Transverse colon (tissue), 4 donors: Measurements from ENCODE around the gene FBF1. TPM values are rescaled to one million over a fixed set of nuclear protein-coding genes. Genes with fewer than 3 reads are reported as not detected.

Experiments used
- DNase-seq: peaks from one replicate; pipeline ENCODE4 v3.0.0-alpha.2; 2019
- H3K27ac ChIP-seq, 4 donors: fragments of 200-600 bp; sonication (generic); 2 replicates each; pipeline ENCODE4 v1.5.1; 2016 to 2018; ENCODE audit warnings: inconsistent platforms in 4 of 4
- H3K27me3 ChIP-seq: fragments of 200-600 bp; sonication (generic); 2 replicates; pipeline ENCODE4 v1.5.1; 2017; ENCODE audit warnings: inconsistent platforms
- H3K36me3 ChIP-seq, 4 donors: fragments of 200-600 bp; sonication (generic); 2 replicates each; pipeline ENCODE4 v1.5.1; 2017 to 2019; ENCODE audit warnings: inconsistent platforms in 4 of 4
- H3K4me1 ChIP-seq, 4 donors: fragments of 200-600 bp; sonication (generic); 2 replicates each; pipeline ENCODE4 v1.5.1; 2017 to 2020; ENCODE audit warnings: inconsistent platforms in 4 of 4
- H3K4me3 ChIP-seq, 4 donors: fragments of 200-600 bp; sonication (generic); 1 replicate in 1 of 4; 2 replicates in 3 of 4; pipeline versions ENCODE4 v1.5.1 to v1.6.1; 2017 to 2019; ENCODE audit warnings: inconsistent platforms in 4 of 4
- H3K9me3 ChIP-seq, 2 donors: fragments of 200-600 bp; sonication (generic); 2 replicates each; pipeline ENCODE4 v1.5.1; 2017 to 2019; ENCODE audit warnings: inconsistent platforms in 2 of 2
- EP300 ChIP-seq: sonication (generic); formaldehyde crosslinking; IDR thresholded peaks from one replicate; pipeline ENCODE4 v1.6.1; 2017; ENCODE audit warnings: antibody characterized with exemption, low read depth
- POLR2A ChIP-seq: fragments of 450-650 bp; IDR thresholded peaks from one replicate; pipeline ENCODE4 v1.6.1; 2016; ENCODE audit warnings: antibody characterized with exemption, mild to moderate bottlenecking, moderate library complexity
- POLR2AphosphoS5 ChIP-seq, 3 donors: sonication (generic); formaldehyde crosslinking; IDR thresholded peaks; one replicate each; pipeline ENCODE4 v1.6.1; 2016; ENCODE audit warnings: antibody characterized with exemption in 3 of 3
- WGBS, 2 donors: methylation state at CpG; one replicate each; pipeline ENCODE4 v1.1.5; 2018; ENCODE audit warnings: low coverage in 1 of 2; 5-methylcytosine and 5-hydroxymethylcytosine counted together
- in situ Hi-C, 4 donors: fragments of 200-750 bp; cut with MboI; loops; one replicate each; pipeline versions ENCODE4 v1.15.0 to v1.15.1; 2017; ENCODE audit warnings: low sequenced_read_pairs in 3 of 4, low pct_ligation_motif_present in 1 of 4, low pct_unique_long_range_greater_than_20kb in 1 of 4
- intact Hi-C: fragments of 100-400 bp; cut with DNase I; formaldehyde crosslinking; loops from one replicate; pipeline ENCODE4 v1.15.1; 2023; ENCODE audit warnings: low total_unique reads
- total RNA-seq, 4 donors: library from RNA; depleted of rRNA; stranded (reverse); fragments of >200 nt; gene quantifications; one replicate each; pipeline ENCODE4 v1.1.0, GENCODE V29; 2016
- TF ChIP-seq, protein P1 (sequence below), 5 experiments: fragments of 200-600 bp in 3 of 5; fragments of 450-650 bp in 2 of 5; sonication (generic) in 3 of 5; IDR thresholded peaks; 1 replicate in 2 of 5; 2 replicates in 3 of 5; pipeline ENCODE4 v1.5.1; 2016 to 2017; ENCODE audit warnings: antibody characterized with exemption in 5 of 5, inconsistent platforms in 3 of 5, mild to moderate bottlenecking in 2 of 5, moderate library complexity in 1 of 5

The FBF1 gene
- total RNA-seq, 4 donors from 2014 or later = 2.9 to 29.9 (median 7.9) TPM

DNA sequence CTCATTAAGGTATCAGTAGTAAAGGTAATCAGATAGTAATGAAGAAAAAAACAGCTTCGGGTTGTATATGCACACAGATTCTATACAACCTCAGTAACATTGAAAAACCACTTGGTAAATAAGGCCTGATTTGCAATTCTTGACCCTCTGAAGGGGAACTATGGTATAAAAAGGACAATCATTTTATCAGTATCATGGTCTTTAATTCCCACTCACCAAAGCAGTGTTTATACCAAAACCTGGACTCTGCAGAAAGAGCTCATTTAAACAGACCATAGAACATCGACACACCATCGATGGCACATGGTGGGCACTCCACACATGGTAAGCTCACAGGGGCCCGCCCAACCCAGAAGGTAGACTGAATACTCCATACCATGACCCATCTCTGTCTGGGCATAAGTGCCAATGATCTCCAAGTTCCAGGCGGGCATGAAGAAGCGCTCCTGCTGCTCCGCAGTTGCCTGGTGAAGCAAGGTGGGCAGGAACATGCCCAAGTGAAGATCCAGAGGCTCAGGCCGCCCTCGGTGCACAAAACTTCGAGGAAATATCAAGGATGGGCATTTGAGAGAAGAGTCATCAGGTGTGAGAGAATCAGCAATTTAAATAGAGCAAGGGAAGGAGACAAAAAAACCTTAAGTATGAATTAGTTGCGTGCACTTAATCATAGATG, 19.1 kb upstream of the FBF1 start:
- no peaks in the 10 kb centered on the region for H3K27me3 ChIP-seq
- TF ChIP-seq POLR2A = no peak
- no peak for TF ChIP-seq EP300
- no peak for TF ChIP-seq POLR2AphosphoS5 (IDR thresholded peaks at IDR 0.05)
- TF ChIP-seq, protein P1, sequence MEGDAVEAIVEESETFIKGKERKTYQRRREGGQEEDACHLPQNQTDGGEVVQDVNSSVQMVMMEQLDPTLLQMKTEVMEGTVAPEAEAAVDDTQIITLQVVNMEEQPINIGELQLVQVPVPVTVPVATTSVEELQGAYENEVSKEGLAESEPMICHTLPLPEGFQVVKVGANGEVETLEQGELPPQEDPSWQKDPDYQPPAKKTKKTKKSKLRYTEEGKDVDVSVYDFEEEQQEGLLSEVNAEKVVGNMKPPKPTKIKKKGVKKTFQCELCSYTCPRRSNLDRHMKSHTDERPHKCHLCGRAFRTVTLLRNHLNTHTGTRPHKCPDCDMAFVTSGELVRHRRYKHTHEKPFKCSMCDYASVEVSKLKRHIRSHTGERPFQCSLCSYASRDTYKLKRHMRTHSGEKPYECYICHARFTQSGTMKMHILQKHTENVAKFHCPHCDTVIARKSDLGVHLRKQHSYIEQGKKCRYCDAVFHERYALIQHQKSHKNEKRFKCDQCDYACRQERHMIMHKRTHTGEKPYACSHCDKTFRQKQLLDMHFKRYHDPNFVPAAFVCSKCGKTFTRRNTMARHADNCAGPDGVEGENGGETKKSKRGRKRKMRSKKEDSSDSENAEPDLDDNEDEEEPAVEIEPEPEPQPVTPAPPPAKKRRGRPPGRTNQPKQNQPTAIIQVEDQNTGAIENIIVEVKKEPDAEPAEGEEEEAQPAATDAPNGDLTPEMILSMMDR (IDR thresholded peaks at IDR 0.05) = no peak
- WGBS, 2 donors = 88 to 95% methylated on average over 8 to 11 of the region's 11 CpGs
- H3K4me3 ChIP-seq = no peak overlapping the region
- H3K36me3 ChIP-seq = peaks cover 0 to 32% (median 11%) of the 10 kb centered on the region in 4 donors
- H3K9me3 ChIP-seq = no peaks in the 10 kb centered on the region
- no peak for DNase-seq
- in situ Hi-C loops = no loop called here
- H3K4me1 ChIP-seq = no peaks in the 10 kb centered on the region
- H3K27ac ChIP-seq = no peak overlapping the region
- intact Hi-C loops = no loop called here

DNA sequence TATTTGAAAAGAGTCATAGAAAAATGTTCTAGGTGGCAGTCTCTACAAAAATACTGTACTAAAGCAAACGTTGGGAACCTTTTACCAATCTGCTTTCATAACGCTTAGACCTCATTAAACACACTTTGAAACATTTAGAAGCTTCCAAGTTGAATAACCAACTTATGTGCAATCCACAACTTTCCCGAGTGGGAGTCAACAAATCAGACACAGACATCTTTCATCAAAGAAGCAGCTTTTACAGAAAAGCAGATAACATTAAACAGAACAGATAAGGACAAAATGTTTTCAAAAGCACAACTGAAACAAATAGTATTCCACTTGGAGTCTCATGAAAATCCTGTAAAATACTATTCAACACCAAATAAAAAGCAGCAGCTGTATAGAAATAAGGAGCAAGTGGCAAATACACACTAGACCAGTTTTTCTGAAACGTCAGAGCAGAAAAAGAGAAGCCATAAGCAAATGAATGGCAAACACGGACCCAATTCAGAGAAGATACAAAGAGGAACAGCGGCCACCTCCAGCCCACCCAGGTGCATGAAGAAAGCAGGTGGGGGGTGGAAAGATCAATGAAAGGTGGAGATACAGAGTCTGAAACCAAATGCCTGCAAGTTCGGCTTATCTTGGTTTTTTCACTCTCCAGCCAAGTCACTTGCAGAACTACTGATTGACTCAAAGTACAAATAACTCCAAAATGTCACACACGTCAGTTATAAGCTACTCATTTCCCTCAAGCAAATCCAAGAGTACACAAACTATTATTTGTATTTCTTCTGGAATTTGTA, 18.4 kb upstream of the FBF1 start:
- H3K27ac ChIP-seq = no peak overlapping the region
- DNase-seq = no peak
- intact Hi-C loops = no loop called here
- in situ Hi-C loops = no loop called here
- no peaks in the 10 kb centered on the region for H3K9me3 ChIP-seq
- no peak overlapping the region for H3K4me3 ChIP-seq
- H3K4me1 ChIP-seq = no peaks in the 10 kb centered on the region
- 49 to 63% methylated on average over 8 of the region's 8 CpGs for WGBS, 2 donors
- peaks cover 0 to 31% (median 14%) of the 10 kb centered on the region in 4 donors for H3K36me3 ChIP-seq
- H3K27me3 ChIP-seq = no peaks in the 10 kb centered on the region
- TF ChIP-seq, protein P1 (IDR thresholded peaks at IDR 0.05) = no peak
- no peak for TF ChIP-seq EP300
- no peak for TF ChIP-seq POLR2A
- no peak for TF ChIP-seq POLR2AphosphoS5 (IDR thresholded peaks at IDR 0.05)

DNA sequence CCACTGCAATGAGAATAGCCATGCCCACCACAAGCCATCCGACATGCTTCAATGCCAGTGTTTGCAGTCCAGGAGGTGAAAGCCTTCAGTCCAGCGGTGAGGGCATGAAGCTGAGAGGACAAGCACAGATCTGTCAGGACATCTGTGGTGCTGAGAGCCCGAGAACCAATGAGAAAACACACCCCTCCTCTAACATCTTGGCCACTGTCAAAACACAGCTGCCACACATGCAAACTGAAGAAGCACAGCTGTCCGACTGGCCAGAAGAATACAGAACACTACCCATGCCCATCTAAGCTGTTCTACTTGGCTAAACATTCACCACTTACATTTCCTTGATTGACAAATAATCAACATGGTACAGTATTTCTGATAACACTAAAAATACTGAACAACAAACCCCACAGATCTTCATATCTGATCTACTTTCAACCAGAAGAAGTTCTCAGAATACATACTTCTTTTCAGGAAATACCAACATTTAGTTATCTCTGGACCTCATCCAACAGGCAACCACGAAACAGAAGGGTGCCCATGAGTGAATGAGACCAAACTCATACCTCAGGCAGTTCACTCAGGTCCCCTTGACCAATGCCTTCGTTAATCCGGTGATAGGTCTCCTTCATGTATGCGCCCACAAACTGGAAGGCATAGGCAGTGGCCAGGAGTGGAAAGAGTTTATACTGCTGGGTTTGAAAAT, 10.2 kb upstream of the FBF1 start:
- in situ Hi-C loops (no loop called here), intact Hi-C loops (no loop called here)
- no peak for TF ChIP-seq EP300
- TF ChIP-seq, protein P1 (IDR thresholded peaks at IDR 0.05) = no peak
- no peak for TF ChIP-seq POLR2AphosphoS5 (IDR thresholded peaks at IDR 0.05)
- no peak for TF ChIP-seq POLR2A
- Histone ChIP-seq H3K4me3 (no peak overlapping the region), H3K27me3 (no peaks in the 10 kb centered on the region), H3K36me3 (peaks cover 0 to 86% (median 46%) of the 10 kb centered on the region in 4 donors), H3K9me3 (no peaks in the 10 kb centered on the region), H3K4me1 (no peaks in the 10 kb centered on the region), H3K27ac (no peak overlapping the region)
- WGBS, 2 donors = 77 to 78% methylated on average over 4 to 8 of the region's 8 CpGs
- no peak for DNase-seq

DNA sequence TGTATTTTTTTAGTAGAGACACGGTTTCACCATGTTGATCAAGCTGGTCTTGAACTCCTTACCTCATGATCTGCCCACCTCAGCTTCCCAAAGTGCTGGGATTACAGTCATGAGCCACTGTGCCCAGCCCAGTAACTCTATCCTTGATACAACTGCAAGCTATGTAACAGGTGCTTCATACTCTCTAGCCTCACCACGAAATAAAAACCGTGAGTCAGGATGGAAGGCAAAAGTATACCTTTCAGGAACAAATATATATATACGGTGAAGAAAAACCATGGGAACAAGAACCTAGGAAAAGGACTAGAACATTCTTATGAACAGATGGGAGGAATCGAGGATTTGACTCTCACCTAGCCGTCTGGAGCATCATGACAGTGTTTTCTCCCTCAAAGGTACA, 9.6 kb upstream of the FBF1 start:
- no peak overlapping the region for H3K27ac ChIP-seq
- intact Hi-C loops = no loop called here
- no peaks in the 10 kb centered on the region for H3K4me1 ChIP-seq
- peaks cover 0 to 85% (median 46%) of the 10 kb centered on the region in 4 donors for H3K36me3 ChIP-seq
- no peak for DNase-seq
- no peaks in the 10 kb centered on the region for H3K27me3 ChIP-seq
- H3K4me3 ChIP-seq = no peak overlapping the region
- in situ Hi-C loops = no loop called here
- TF ChIP-seq POLR2A = no peak
- TF ChIP-seq, protein P1 (IDR thresholded peaks at IDR 0.05) = no peak
- TF ChIP-seq EP300 = no peak
- TF ChIP-seq POLR2AphosphoS5 (IDR thresholded peaks at IDR 0.05) = no peak
- WGBS, 2 donors = 86 to 96% methylated on average over 4 to 6 of the region's 6 CpGs
- H3K9me3 ChIP-seq = no peaks in the 10 kb centered on the region
